WTC11 (cell line): ENCODE measurements around the gene TFF2. TPM values are rescaled to one million over a fixed set of nuclear protein-coding genes. Genes with fewer than 3 reads are reported as not detected.

Experiments used
- ATAC-seq: fragments of 200-7000 bp; cut with Tn5 transposase; 2 replicates; pipeline ENCODE4 v1.10.0; 2021; ENCODE audit warnings: mild to moderate bottlenecking, moderate library complexity
- CTCF ChIA-PET: fragments of 300-600 bp; sonication (Branson Sonifier 250); formaldehyde crosslinking; loops from one replicate; lab custom pipeline; 2021; ENCODE audit warnings: antibody characterized with exemption; lab: Charles Lee
- POLR2A ChIA-PET: fragments of 350-600 bp; sonication (Branson Sonifier 250); formaldehyde crosslinking; loops from one replicate; lab custom pipeline; 2021; ENCODE audit warnings: antibody characterized with exemption; lab: Charles Lee
- DNase-seq: peaks from one replicate; pipeline ENCODE4 v3.0.0; 2021; ENCODE audit warnings: low spot score
- H3K27ac Mint-ChIP-seq: 2 replicates; pipeline ENCODE4 v1.8.0; 2021; ENCODE audit warnings: mixed read lengths
- H3K27me3 Mint-ChIP-seq: 2 replicates; pipeline ENCODE4 v1.8.0; 2021; ENCODE audit warnings: low read depth, mild to moderate bottlenecking, moderate library complexity, mixed read lengths
- H3K36me3 Mint-ChIP-seq: 2 replicates; pipeline ENCODE4 v1.8.0; 2021; ENCODE audit warnings: mixed read lengths
- H3K4me1 Mint-ChIP-seq: 2 replicates; pipeline ENCODE4 v1.8.0; 2022; ENCODE audit warnings: mixed read lengths
- H3K4me3 Mint-ChIP-seq: 2 replicates; pipeline ENCODE4 v1.8.0; 2021; ENCODE audit warnings: mild to moderate bottlenecking, moderate library complexity, mixed read lengths
- H3K9me3 Mint-ChIP-seq: 2 replicates; pipeline ENCODE4 v1.8.0; 2021; ENCODE audit warnings: mixed read lengths
- AFF4 ChIP-seq: sonication (generic); formaldehyde crosslinking; IDR thresholded peaks from 2 replicates; pipeline ENCODE4 v1.8.1; 2023; ENCODE audit warnings: mild to moderate bottlenecking, missing genetic modification reagents, borderline replicate concordance
- ATF1 ChIP-seq: sonication (generic); formaldehyde crosslinking; IDR thresholded peaks from 2 replicates; pipeline ENCODE4 v1.8.1; 2023; ENCODE audit warnings: mild to moderate bottlenecking, moderate library complexity, missing genetic modification reagents
- ATF6 ChIP-seq: sonication (generic); formaldehyde crosslinking; IDR thresholded peaks from 2 replicates; pipeline ENCODE4 v1.8.1; 2023; ENCODE audit warnings: mild to moderate bottlenecking, missing genetic modification reagents
- ELF4 ChIP-seq: sonication (generic); formaldehyde crosslinking; IDR thresholded peaks from 2 replicates; pipeline ENCODE4 v1.8.1; 2022; ENCODE audit warnings: low read depth, mild to moderate bottlenecking, moderate library complexity, missing genetic modification reagents
- EMX1 ChIP-seq: fragments of 250-450 bp; sonication (Bioruptor Pico); IDR thresholded peaks from 2 replicates; pipeline ENCODE4 v1.8.0; 2021; ENCODE audit warnings: mild to moderate bottlenecking
- ERG ChIP-seq: fragments of 250-450 bp; sonication (Bioruptor Pico); IDR thresholded peaks from 2 replicates; pipeline ENCODE4 v1.8.0; 2021; ENCODE audit warnings: mild to moderate bottlenecking
- GTF2I ChIP-seq: fragments of 250-450 bp; sonication (Bioruptor Pico); conservative IDR thresholded peaks from 2 replicates; pipeline ENCODE4 v1.4.0; 2021; ENCODE audit warnings: mild to moderate bottlenecking
- IRF1 ChIP-seq: sonication (generic); formaldehyde crosslinking; IDR thresholded peaks from 2 replicates; pipeline ENCODE4 v1.8.0; 2023; ENCODE audit warnings: missing genetic modification reagents
- NFATC4 ChIP-seq: fragments of 250-450 bp; sonication (Bioruptor Pico); IDR thresholded peaks from 2 replicates; pipeline ENCODE4 v1.9.0; 2021; ENCODE audit warnings: mild to moderate bottlenecking
- NR2C2 ChIP-seq: sonication (generic); formaldehyde crosslinking; IDR thresholded peaks from 2 replicates; pipeline ENCODE4 v1.8.0; 2022; ENCODE audit warnings: mild to moderate bottlenecking, missing genetic modification reagents
- PREB ChIP-seq: sonication (generic); formaldehyde crosslinking; IDR thresholded peaks from 2 replicates; pipeline ENCODE4 v1.8.1; 2022; ENCODE audit warnings: mild to moderate bottlenecking, missing genetic modification reagents, moderate library complexity, borderline replicate concordance
- ZBTB21 ChIP-seq: sonication (generic); formaldehyde crosslinking; IDR thresholded peaks from 2 replicates; pipeline ENCODE4 v1.8.1; 2023; ENCODE audit warnings: mild to moderate bottlenecking, missing genetic modification reagents, borderline replicate concordance
- ZBTB43 ChIP-seq: sonication (generic); formaldehyde crosslinking; IDR thresholded peaks from 2 replicates; pipeline ENCODE4 v1.8.1; 2023; ENCODE audit warnings: mild to moderate bottlenecking, missing genetic modification reagents
- total RNA-seq: library from RNA; stranded (reverse); gene quantifications from 3 replicates; pipeline ENCODE4 v1.2.3, GENCODE V29; 2021
- TF ChIP-seq, protein P1 (sequence below): sonication (generic); formaldehyde crosslinking; conservative IDR thresholded peaks from 2 replicates; pipeline ENCODE4 v1.8.1; 2023; ENCODE audit warnings: mild to moderate bottlenecking, low read depth, missing genetic modification reagents, moderate library complexity
- TF ChIP-seq, protein P2 (sequence below): sonication (generic); formaldehyde crosslinking; IDR thresholded peaks from 2 replicates; pipeline ENCODE4 v1.8.1; 2023; ENCODE audit warnings: mild to moderate bottlenecking, missing genetic modification reagents, moderate library complexity

Gene TFF2
- total RNA-seq, 1 experiment from 2014 or later: 0.33 TPM

DNA sequence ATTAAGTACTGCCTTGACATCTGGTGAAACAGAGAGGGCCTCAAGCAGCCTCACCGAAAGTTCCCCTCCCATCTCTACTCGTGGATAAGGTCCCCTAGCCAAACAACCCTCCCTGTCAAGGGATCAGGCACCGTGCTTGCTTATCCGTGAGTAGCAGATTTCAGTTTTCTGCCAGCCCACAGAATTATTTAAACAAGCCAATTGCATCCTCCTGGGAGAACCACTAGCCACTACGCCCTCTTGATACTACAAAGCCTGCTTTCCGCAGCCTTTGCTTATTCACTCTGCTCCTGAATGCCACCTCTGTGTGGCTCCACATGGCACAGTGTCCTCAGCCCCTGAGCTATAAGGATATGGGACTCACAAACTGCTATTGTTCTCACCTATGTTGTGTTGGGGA lies 5.9 kb upstream of the TFF2 start (continued):
- TF ChIP-seq ELF4: no peak
- TF ChIP-seq GTF2I (CRISPR knock-in tag): no peak
- TF ChIP-seq ATF6 (CRISPR knock-in tag): no peak
- TF ChIP-seq AFF4: no peak
- TF ChIP-seq ERG: no peak
- TF ChIP-seq NFATC4: no peak
- TF ChIP-seq ATF1 (CRISPR knock-in tag): no peak
- TF ChIP-seq EMX1 (CRISPR knock-in tag): no peak
- TF ChIP-seq ZBTB21 (CRISPR knock-in tag): no peak
- TF ChIP-seq, protein P1, sequence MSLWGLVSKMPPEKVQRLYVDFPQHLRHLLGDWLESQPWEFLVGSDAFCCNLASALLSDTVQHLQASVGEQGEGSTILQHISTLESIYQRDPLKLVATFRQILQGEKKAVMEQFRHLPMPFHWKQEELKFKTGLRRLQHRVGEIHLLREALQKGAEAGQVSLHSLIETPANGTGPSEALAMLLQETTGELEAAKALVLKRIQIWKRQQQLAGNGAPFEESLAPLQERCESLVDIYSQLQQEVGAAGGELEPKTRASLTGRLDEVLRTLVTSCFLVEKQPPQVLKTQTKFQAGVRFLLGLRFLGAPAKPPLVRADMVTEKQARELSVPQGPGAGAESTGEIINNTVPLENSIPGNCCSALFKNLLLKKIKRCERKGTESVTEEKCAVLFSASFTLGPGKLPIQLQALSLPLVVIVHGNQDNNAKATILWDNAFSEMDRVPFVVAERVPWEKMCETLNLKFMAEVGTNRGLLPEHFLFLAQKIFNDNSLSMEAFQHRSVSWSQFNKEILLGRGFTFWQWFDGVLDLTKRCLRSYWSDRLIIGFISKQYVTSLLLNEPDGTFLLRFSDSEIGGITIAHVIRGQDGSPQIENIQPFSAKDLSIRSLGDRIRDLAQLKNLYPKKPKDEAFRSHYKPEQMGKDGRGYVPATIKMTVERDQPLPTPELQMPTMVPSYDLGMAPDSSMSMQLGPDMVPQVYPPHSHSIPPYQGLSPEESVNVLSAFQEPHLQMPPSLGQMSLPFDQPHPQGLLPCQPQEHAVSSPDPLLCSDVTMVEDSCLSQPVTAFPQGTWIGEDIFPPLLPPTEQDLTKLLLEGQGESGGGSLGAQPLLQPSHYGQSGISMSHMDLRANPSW (CRISPR knock-in tag): no peak
- TF ChIP-seq ZBTB43: no peak

DNA sequence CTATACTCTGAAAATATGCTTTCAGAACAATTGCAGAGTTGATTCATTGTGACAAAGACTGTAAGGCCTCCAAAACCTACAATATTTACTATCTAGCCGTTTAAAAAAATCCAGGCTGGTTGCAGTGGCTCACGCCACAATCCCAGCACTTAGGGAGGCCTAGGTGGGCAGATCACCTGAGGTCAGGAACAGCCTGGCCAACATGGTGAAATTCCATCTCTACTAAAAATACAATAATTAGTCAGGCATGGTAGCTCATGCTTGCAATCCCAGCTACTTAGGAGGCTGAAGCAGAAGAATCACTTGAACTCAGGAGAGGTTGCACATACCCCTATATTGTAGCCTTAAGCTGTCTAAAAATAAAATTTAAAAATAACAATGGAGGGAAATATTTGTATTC lies 5.3 kb upstream of the TFF2 start:
- ChIA-PET CTCF (no interaction called here), POLR2A (no interaction called here)
- DNase-seq (no peak), ATAC-seq (no peak)
- peaks cover 41% of the 10 kb centered on the region for H3K9me3 Mint-ChIP-seq
- H3K27ac Mint-ChIP-seq: no peak overlapping the region
- no peaks in the 10 kb centered on the region for H3K4me1 Mint-ChIP-seq
- no peak overlapping the region for H3K4me3 Mint-ChIP-seq
- H3K27me3 Mint-ChIP-seq: no peaks in the 10 kb centered on the region; the same call in 1 of the 2 replicates
- H3K36me3 Mint-ChIP-seq: peaks cover 12% of the 10 kb centered on the region
- no peak for TF ChIP-seq IRF1 (CRISPR knock-in tag)
- no peak for TF ChIP-seq ATF6 (CRISPR knock-in tag)
- no peak for TF ChIP-seq AFF4
- no peak for TF ChIP-seq NR2C2 (CRISPR knock-in tag)
- TF ChIP-seq, protein P2, sequence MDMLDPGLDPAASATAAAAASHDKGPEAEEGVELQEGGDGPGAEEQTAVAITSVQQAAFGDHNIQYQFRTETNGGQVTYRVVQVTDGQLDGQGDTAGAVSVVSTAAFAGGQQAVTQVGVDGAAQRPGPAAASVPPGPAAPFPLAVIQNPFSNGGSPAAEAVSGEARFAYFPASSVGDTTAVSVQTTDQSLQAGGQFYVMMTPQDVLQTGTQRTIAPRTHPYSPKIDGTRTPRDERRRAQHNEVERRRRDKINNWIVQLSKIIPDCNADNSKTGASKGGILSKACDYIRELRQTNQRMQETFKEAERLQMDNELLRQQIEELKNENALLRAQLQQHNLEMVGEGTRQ (CRISPR knock-in tag): no peak
- TF ChIP-seq PREB (CRISPR knock-in tag): no peak
